ENCODE measurements around the gene ZNF775.
"Not testable (repeated sequence)": the region's sequence is repeated elsewhere in the genome, so short reads cannot be mapped to it uniquely, and the experiment has no call there.

The ZNF775 gene

GRCh38 chr7:150382123-150382843, 3.2 kb downstream of the ZNF775 start:
- no peak for DNase-seq (ENCODE audit: low spot score)

GRCh38 chr7:150382844-150383225, 3.7 kb downstream of the ZNF775 start:
- DNase-seq (ENCODE audit: low spot score), result no peak

- DNase-seq (ENCODE audit: low spot score), result no peak
These were observed 4.7 kb downstream of the ZNF775 start for GRCh38 chr7:150383710-150384397.

GRCh38 chr7:150384406-150385301, 5.5 kb downstream of the ZNF775 start:
- no peak for DNase-seq (ENCODE audit: low spot score)

- no peak for DNase-seq (ENCODE audit: low spot score)
These were observed 6.2 kb downstream of the ZNF775 start for GRCh38 chr7:150385302-150385723.

GRCh38 chr7:150385884-150386283, 6.8 kb downstream of the ZNF775 start:
- DNase-seq (ENCODE audit: low spot score), result not testable (repeated sequence)

GRCh38 chr7:150388306-150388705, 9.2 kb downstream of the ZNF775 start:
- DNase-seq (ENCODE audit: low spot score), result no peak

GRCh38 chr7:150388709-150389531, 9.8 kb downstream of the ZNF775 start:
- DNase-seq (ENCODE audit: low spot score), result no peak

- DNase-seq (ENCODE audit: low spot score), result no peak
These were observed 10.3 kb downstream of the ZNF775 start for GRCh38 chr7:150389532-150389816.

GRCh38 chr7:150390205-150390604, 11.1 kb downstream of the ZNF775 start:
- no peak for DNase-seq (ENCODE audit: low spot score)

- DNase-seq (ENCODE audit: low spot score), result no peak
These were observed 14.2 kb downstream of the ZNF775 start for GRCh38 chr7:150393325-150393724.

- no peak for DNase-seq (ENCODE audit: low spot score)
These were observed 17.3 kb downstream of the ZNF775 start for GRCh38 chr7:150396426-150396825.

GRCh38 chr7:150396851-150397260, 17.7 kb downstream of the ZNF775 start:
- no peak for DNase-seq (ENCODE audit: low spot score)

- no peak for DNase-seq (ENCODE audit: low spot score)
These were observed 18.4 kb downstream of the ZNF775 start for GRCh38 chr7:150397346-150398107.

- DNase-seq (ENCODE audit: low spot score), result no peak
These were observed 19.2 kb downstream of the ZNF775 start for GRCh38 chr7:150398108-150398964.

GRCh38 chr7:150398965-150399320, 19.8 kb downstream of the ZNF775 start:
- DNase-seq (ENCODE audit: low spot score), result no peak

- no peak for DNase-seq (ENCODE audit: low spot score)
These were observed 20.4 kb downstream of the ZNF775 start for GRCh38 chr7:150399421-150400007.

- no peak for DNase-seq (ENCODE audit: low spot score)
These were observed 21.1 kb downstream of the ZNF775 start for GRCh38 chr7:150400008-150400787.

GRCh38 chr7:150400788-150401423, 21.8 kb downstream of the ZNF775 start:
- DNase-seq (ENCODE audit: low spot score), result no peak

Measured in kidney capillary endothelial cell (primary cell).